OCI-LY7 (cell line): ENCODE data around the gene TMEM119. TPM values are rescaled to one million over a fixed set of nuclear protein-coding genes. Genes with fewer than 3 reads are reported as not detected.
"Not testable (repeated sequence)": the region's sequence is repeated elsewhere in the genome, so short reads cannot be mapped to it uniquely, and the experiment has no call there.

Experiments used
- BruUV-seq: library from RNA; stranded (reverse); fragments of 400-500 nt; replicated peaks from 2 replicates; lab custom pipeline; 2021; lab: Mats Ljungman, UMichigan
- CTCF ChIA-PET: fragments of 300-600 bp; sonication (Branson Sonifier 250); formaldehyde crosslinking; loops from one replicate; lab custom pipeline; 2022; ENCODE audit warnings: antibody characterized with exemption; ENCODE audit not compliant: unreplicated experiment; lab: Charles Lee
- POLR2A ChIA-PET: fragments of 300-600 bp; sonication (Branson Sonifier 250); formaldehyde crosslinking; loops from one replicate; lab custom pipeline; 2022; ENCODE audit warnings: antibody characterized with exemption; lab: Charles Lee
- DNase-seq: peaks from one replicate; pipeline ENCODE4 v3.0.0-alpha.2; 2015; ENCODE audit warnings: low spot score
- H2AFZ ChIP-seq: fragments of 200-600 bp; sonication (generic), shearing (Covaris generic); 2 replicates; pipeline ENCODE4 v1.6.1; 2014; ENCODE audit warnings: mild to moderate bottlenecking, antibody characterized with exemption, low read length, moderate library complexity
- H3K27ac ChIP-seq: fragments of 200-600 bp; sonication (generic); 2 replicates; pipeline ENCODE4 v1.5.1; 2014; ENCODE audit warnings: mixed run types, low read depth, mild to moderate bottlenecking, moderate library complexity, low read length, inconsistent platforms; ENCODE audit not compliant: poor library complexity, severe bottlenecking
- H3K36me3 ChIP-seq: fragments of 200-600 bp; sonication (generic); 2 replicates; pipeline ENCODE4 v1.6.1; 2014; ENCODE audit warnings: mild to moderate bottlenecking, antibody characterized with exemption, low read length, moderate library complexity, mixed read lengths; ENCODE audit not compliant: insufficient read depth
- H3K4me1 ChIP-seq: fragments of 200-600 bp; sonication (generic); 2 replicates; pipeline ENCODE4 v1.5.1; 2014; ENCODE audit warnings: mild to moderate bottlenecking, low read length; ENCODE audit not compliant: insufficient read depth, poor library complexity, severe bottlenecking
- H3K4me2 ChIP-seq: fragments of 200-600 bp; sonication (generic); 2 replicates; pipeline ENCODE4 v1.6.1; 2014; ENCODE audit warnings: mild to moderate bottlenecking, low read length
- H3K4me3 ChIP-seq: fragments of 200-600 bp; sonication (generic); 2 replicates; pipeline ENCODE4 v1.5.1; 2014; ENCODE audit warnings: mild to moderate bottlenecking, low read depth, low read length; ENCODE audit not compliant: poor library complexity, severe bottlenecking
- H3K79me2 ChIP-seq: fragments of 200-600 bp; sonication (generic); 2 replicates; pipeline ENCODE4 v1.6.1; 2016; ENCODE audit warnings: low read depth, mild to moderate bottlenecking, low read length, moderate library complexity, mixed read lengths; ENCODE audit not compliant: insufficient read depth
- H3K9me2 ChIP-seq: fragments of 200-600 bp; sonication (generic); 2 replicates; pipeline ENCODE4 v1.6.1; 2016; ENCODE audit warnings: mild to moderate bottlenecking, low read length, mixed read lengths; ENCODE audit not compliant: insufficient read depth
- H3K9me3 ChIP-seq: fragments of 200-600 bp; sonication (generic); 2 replicates; pipeline ENCODE4 v1.6.1; 2014; ENCODE audit warnings: mild to moderate bottlenecking, mixed run types, low read length, mixed read lengths
- H4K20me1 ChIP-seq: fragments of 200-600 bp; sonication (generic); 2 replicates; pipeline ENCODE4 v1.6.1; 2014; ENCODE audit warnings: mild to moderate bottlenecking, antibody characterized with exemption, low read length, moderate library complexity, mixed read lengths; ENCODE audit not compliant: insufficient read depth
- EZH2phosphoT487 ChIP-seq: fragments of 200-600 bp; sonication (generic); IDR thresholded peaks from 2 replicates; pipeline ENCODE4 v1.6.1; 2018; ENCODE audit warnings: low read depth, borderline replicate concordance, mild to moderate bottlenecking, mixed run types, antibody characterized with exemption, low read length, moderate library complexity, mixed read lengths
- intact Hi-C: fragments of 100-400 bp; cut with micrococcal nuclease; formaldehyde crosslinking; loops from one replicate; pipeline ENCODE4 v1.10.0; 2022; ENCODE audit not compliant: unreplicated experiment
- total RNA-seq, 2 experiments: library from RNA; depleted of rRNA in 1 of 2; stranded (reverse); fragments of >200 nt in 1 of 2; shearing (Covaris generic) in 1 of 2; gene quantifications; 2 replicates each; pipeline ENCODE4 v1.2.3, GENCODE V29; 2014 to 2022
- TF ChIP-seq, protein P1 (sequence below): fragments of 200-600 bp; sonication (generic); conservative IDR thresholded peaks from 2 replicates; pipeline ENCODE4 v1.5.1; 2014; ENCODE audit warnings: mild to moderate bottlenecking, antibody characterized with exemption, low read length, moderate library complexity, mixed read lengths

TMEM119 gene
- total RNA-seq, 2 experiments from 2014 or later, result not detected

DNA sequence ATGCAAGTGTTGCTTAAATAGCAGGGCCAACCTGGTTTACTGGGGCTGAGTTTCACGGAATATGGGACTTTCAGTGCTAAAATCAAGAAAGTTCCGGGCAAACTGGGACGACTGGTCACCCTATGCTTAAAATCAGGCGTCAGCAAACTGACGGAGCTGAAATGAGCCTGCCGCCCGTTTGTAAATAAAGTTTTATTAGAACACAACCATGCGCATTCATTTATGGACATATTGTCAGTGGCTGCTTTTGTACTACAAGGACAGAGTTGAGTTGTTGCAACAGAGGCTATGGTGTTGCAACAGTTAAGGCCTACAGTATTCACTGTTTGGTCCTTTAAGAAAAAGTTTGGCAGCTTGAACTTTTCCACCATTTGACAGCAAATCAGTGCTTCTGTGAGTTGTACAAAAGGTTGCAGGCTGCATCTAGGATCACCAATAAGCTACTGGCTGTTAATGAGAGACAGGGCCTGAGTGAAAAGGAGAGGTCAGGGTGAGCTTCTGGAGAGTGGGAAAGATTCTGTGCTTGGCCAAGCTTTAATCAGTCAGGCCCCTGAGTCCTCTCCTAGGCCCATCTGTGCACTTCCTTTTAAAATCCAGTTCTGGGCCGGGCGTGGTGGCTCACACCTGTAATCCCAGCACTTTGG is 22.5 kb upstream of the TMEM119 start:
- H3K79me2 ChIP-seq, result no peaks in the 10 kb centered on the region
- TF ChIP-seq, protein P1, sequence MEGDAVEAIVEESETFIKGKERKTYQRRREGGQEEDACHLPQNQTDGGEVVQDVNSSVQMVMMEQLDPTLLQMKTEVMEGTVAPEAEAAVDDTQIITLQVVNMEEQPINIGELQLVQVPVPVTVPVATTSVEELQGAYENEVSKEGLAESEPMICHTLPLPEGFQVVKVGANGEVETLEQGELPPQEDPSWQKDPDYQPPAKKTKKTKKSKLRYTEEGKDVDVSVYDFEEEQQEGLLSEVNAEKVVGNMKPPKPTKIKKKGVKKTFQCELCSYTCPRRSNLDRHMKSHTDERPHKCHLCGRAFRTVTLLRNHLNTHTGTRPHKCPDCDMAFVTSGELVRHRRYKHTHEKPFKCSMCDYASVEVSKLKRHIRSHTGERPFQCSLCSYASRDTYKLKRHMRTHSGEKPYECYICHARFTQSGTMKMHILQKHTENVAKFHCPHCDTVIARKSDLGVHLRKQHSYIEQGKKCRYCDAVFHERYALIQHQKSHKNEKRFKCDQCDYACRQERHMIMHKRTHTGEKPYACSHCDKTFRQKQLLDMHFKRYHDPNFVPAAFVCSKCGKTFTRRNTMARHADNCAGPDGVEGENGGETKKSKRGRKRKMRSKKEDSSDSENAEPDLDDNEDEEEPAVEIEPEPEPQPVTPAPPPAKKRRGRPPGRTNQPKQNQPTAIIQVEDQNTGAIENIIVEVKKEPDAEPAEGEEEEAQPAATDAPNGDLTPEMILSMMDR, result no peak
- TF ChIP-seq EZH2phosphoT487, result no peak
- DNase-seq, result no peak
- H3K36me3 ChIP-seq, result peaks cover 28% of the 10 kb centered on the region
- H3K4me2 ChIP-seq, result no peak overlapping the region
- no TSS peak for BruUV-seq
- intact Hi-C loops, result no loop called here
- ChIA-PET CTCF (interaction anchor here (1.0 kb wide), 1 partner anchor 12 kb away, joined by 3 read pairs; no protein-coding TSS in a partner anchor), POLR2A (interaction anchor here (1.0 to 7.5 kb wide), 3 partner anchors 10 to 52 kb away, joined by 4 to 85 read pairs (median 47); partner anchors contain the start of gene SELPLG)
- H3K27ac ChIP-seq, result no peak overlapping the region
- no peak overlapping the region for H2AFZ ChIP-seq
- H3K9me3 ChIP-seq, result peaks cover 11% of the 10 kb centered on the region
- no peaks in the 10 kb centered on the region for H4K20me1 ChIP-seq
- H3K4me1 ChIP-seq, result peaks cover 41% of the 10 kb centered on the region
- no peak overlapping the region for H3K4me3 ChIP-seq
- H3K9me2 ChIP-seq, result no peaks in the 10 kb centered on the region

DNA sequence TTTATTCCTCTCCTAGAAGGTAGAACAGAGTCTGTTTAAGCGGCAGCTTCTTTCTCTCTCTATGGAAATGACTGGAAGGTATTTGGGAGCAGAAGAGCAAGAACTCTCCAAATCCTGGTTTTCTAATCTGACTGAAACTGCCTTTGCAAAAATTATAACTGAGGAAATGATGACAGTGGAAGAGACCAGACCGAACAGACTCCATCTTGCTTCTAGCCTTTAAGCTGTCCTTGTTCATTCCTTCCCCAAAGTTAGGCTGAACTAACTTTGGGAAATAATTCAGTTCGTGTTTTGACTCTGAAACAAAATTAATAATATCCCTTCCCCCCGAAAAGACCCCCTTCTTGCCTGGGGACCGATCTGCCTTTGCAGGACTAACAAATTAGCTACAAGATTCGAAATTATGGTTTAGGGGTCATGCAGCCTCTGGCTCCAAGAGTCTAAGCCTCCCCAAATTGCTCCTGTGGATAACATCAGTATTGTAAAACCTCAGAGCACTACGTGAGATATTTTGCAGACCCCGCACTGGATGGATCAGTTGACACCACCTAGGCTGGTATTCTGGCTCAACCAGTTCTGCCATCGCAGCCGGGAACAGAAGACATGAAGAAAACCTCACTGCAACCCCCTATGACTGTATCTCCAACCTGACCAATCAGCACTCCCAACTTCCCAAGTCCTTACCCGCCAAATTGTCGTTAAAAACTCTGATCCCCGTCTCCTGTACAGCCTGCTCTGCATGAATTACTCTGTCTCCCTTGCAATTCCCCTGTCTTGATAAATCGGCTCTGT is 21.7 kb upstream of the TMEM119 start:
- Histone ChIP-seq H3K27ac (no peak overlapping the region), H3K36me3 (peaks cover 28% of the 10 kb centered on the region), H2AFZ (no peak overlapping the region), H3K4me3 (no peak overlapping the region), H3K9me2 (no peaks in the 10 kb centered on the region), H3K4me2 (no peak overlapping the region), H3K4me1 (peaks cover 41% of the 10 kb centered on the region), H3K79me2 (no peaks in the 10 kb centered on the region), H3K9me3 (peaks cover 12% of the 10 kb centered on the region), H4K20me1 (no peaks in the 10 kb centered on the region)
- DNase-seq, result no peak
- CTCF ChIA-PET, result interaction anchor here (1.8 kb wide), 1 partner anchor 54 kb away, joined by 6 read pairs; no protein-coding TSS in a partner anchor
- TF ChIP-seq, protein P1, result no peak
- no peak for TF ChIP-seq EZH2phosphoT487
- BruUV-seq, result no TSS peak
- intact Hi-C loops, result loop anchor here (5.0 kb wide), 1 partner anchor 102 kb away; the partner anchor contains the start of gene FICD
- POLR2A ChIA-PET, result interaction anchor here (0.6 to 7.5 kb wide), 5 partner anchors 15 to 97 kb away, joined by 3 to 85 read pairs (median 32); partner anchors contain the start of gene SELPLG

DNA sequence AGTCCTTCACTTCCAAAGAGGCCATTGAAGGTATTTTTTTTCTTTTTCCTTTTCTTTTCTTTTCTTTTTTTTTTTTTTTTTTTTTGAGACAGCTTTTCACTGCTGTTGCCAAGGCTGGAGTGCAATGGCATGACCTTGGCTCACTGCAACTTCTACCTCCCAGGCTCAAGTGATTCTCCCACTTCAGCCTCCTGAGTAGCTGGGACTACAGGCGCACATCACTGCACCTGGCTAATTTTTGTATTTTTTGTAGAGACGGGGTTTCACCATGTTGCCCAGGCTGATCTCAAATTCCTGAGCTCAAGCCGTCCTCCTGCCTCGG is 21.0 kb upstream of the TMEM119 start:
- H3K27ac ChIP-seq, result not testable (repeated sequence)
- H3K4me1 ChIP-seq, result peaks cover 37% of the 10 kb centered on the region

More for the DNA sequence above, 21.0 kb upstream of the TMEM119 start:
- ChIA-PET POLR2A (interaction anchor here (0.6 to 7.5 kb wide), 5 partner anchors 16 to 96 kb away, joined by 3 to 85 read pairs (median 32); partner anchors contain the start of gene SELPLG), CTCF (interaction anchor here (1.1 to 3.0 kb wide), 6 partner anchors 16 to 55 kb away, joined by 4 to 18 read pairs (median 4); partner anchors contain the start of gene SELPLG)
- not testable (repeated sequence) for BruUV-seq, H3K9me2 ChIP-seq, H3K79me2 ChIP-seq, DNase-seq, H4K20me1 ChIP-seq, H3K4me3 ChIP-seq, H2AFZ ChIP-seq
- Histone ChIP-seq H3K9me3 (peaks cover 12% of the 10 kb centered on the region), H3K36me3 (peaks cover 26% of the 10 kb centered on the region), H3K4me2 (0 out of 2 replicates have a peak overlapping the region, but pooled peaks have one; percentile 40)
- intact Hi-C loops, result loop anchor here (1.0 to 5.0 kb wide), 4 partner anchors 14 to 102 kb away; partner anchors contain the start of genes FICD and SELPLG
